Neural cell (in vitro differentiated cells): ENCODE measurements around the gene NOS1AP. TPM values are rescaled to one million over a fixed set of nuclear protein-coding genes. Genes with fewer than 3 reads are reported as not detected.
"Not testable (repeated sequence)": the region's sequence is repeated elsewhere in the genome, so short reads cannot be mapped to it uniquely, and the experiment has no call there.

Experiments used
- H2AFZ ChIP-seq: fragments of 200-600, 300-800 bp; sonication (generic), shearing (Covaris generic); 2 replicates; pipeline ENCODE4 v1.6.0; 2014; ENCODE audit warnings: low read depth, mild to moderate bottlenecking, antibody characterized with exemption, low read length, moderate library complexity
- H3F3A ChIP-seq: fragments of 200-600 bp; shearing (Covaris generic); 2 replicates; pipeline ENCODE4 v1.6.1; 2016; ENCODE audit warnings: mild to moderate bottlenecking, moderate library complexity, mixed read lengths, antibody characterized with exemption, low read length; ENCODE audit not compliant: insufficient read depth, poor library complexity, severe bottlenecking
- H3K27ac ChIP-seq: fragments of 200-600, 300-800 bp; sonication (generic), shearing (Covaris generic); 2 replicates; pipeline ENCODE4 v1.5.1; 2014; ENCODE audit warnings: mild to moderate bottlenecking, low read length, moderate library complexity
- H3K27me3 ChIP-seq: fragments of 300-800, 200-600 bp; sonication (generic), shearing (Covaris generic); 2 replicates; pipeline ENCODE4 v1.6.0; 2014; ENCODE audit warnings: mild to moderate bottlenecking, low read depth, low read length, moderate library complexity; ENCODE audit not compliant: insufficient read depth
- H3K36me3 ChIP-seq: fragments of 300-800, 200-600 bp; sonication (generic), shearing (Covaris generic); 2 replicates; pipeline ENCODE4 v1.5.1; 2014; ENCODE audit warnings: mild to moderate bottlenecking, antibody characterized with exemption, low read length, moderate library complexity; ENCODE audit not compliant: insufficient read depth
- H3K4me2 ChIP-seq: fragments of 300-800, 200-600 bp; sonication (generic), shearing (Covaris generic); 2 replicates; pipeline ENCODE4 v1.6.0; 2014; ENCODE audit warnings: mild to moderate bottlenecking, low read length
- H3K4me3 ChIP-seq: fragments of 300-800, 200-600 bp; sonication (generic), shearing (Covaris generic); 2 replicates; pipeline ENCODE4 v1.5.1; 2014; ENCODE audit warnings: mild to moderate bottlenecking, low read length, moderate library complexity
- H3K79me2 ChIP-seq: fragments of 200-600 bp; shearing (Covaris generic); replicated peaks from 2 replicates; pipeline ENCODE4 v1.6.0; 2014; ENCODE audit warnings: mild to moderate bottlenecking, low read length, moderate library complexity; ENCODE audit not compliant: insufficient read depth
- H3K9ac ChIP-seq: fragments of 300-800, 200-600 bp; sonication (generic), shearing (Covaris generic); 2 replicates; pipeline ENCODE4 v1.6.1; 2016; ENCODE audit warnings: mild to moderate bottlenecking, low read length, mixed read lengths
- H3K9me2 ChIP-seq: fragments of 200-600 bp; shearing (Covaris generic); 2 replicates; pipeline ENCODE4 v1.6.1; 2016; ENCODE audit warnings: mild to moderate bottlenecking, low read length, mixed read lengths; ENCODE audit not compliant: insufficient read depth
- H3K9me3 ChIP-seq: fragments of 200-600, 300-800 bp; sonication (generic), shearing (Covaris generic); 2 replicates; pipeline ENCODE4 v1.6.1; 2016; ENCODE audit warnings: mild to moderate bottlenecking, mixed run types, low read length, moderate library complexity, mixed read lengths
- H4K20me1 ChIP-seq: fragments of 200-600 bp; shearing (Covaris generic); 2 replicates; pipeline ENCODE4 v1.6.1; 2016; ENCODE audit warnings: mild to moderate bottlenecking, mixed run types; ENCODE audit not compliant: insufficient read depth
- EP300 ChIP-seq: fragments of 450-650 bp; conservative IDR thresholded peaks from 2 replicates; pipeline ENCODE4 v1.6.1; 2014; ENCODE audit warnings: antibody characterized with exemption, mild to moderate bottlenecking, moderate library complexity; ENCODE audit not compliant: poor library complexity, severe bottlenecking
- EZH2 ChIP-seq: fragments of 200-600, 300-800 bp; shearing (Covaris generic), sonication (generic); IDR thresholded peaks from 2 replicates; pipeline ENCODE4 v1.6.1; 2014; ENCODE audit warnings: antibody characterized with exemption, low read length, borderline replicate concordance, mild to moderate bottlenecking; ENCODE audit not compliant: insufficient read depth, poor library complexity, severe bottlenecking
- MXI1 ChIP-seq: fragments of 450-650 bp; conservative IDR thresholded peaks from 2 replicates; pipeline ENCODE4 v1.6.1; 2014; ENCODE audit warnings: antibody characterized with exemption, mild to moderate bottlenecking; ENCODE audit not compliant: poor library complexity, severe bottlenecking
- POLR2AphosphoS5 ChIP-seq: IDR thresholded peaks from 2 replicates; pipeline ENCODE4 v1.6.1; 2012
- RAD21 ChIP-seq: fragments of 450-650 bp; conservative IDR thresholded peaks from 2 replicates; pipeline ENCODE4 v1.6.1; 2014; ENCODE audit warnings: antibody characterized with exemption, mild to moderate bottlenecking, moderate library complexity
- SMC3 ChIP-seq: fragments of 450-650 bp; conservative IDR thresholded peaks from 2 replicates; pipeline ENCODE4 v1.6.1; 2014; ENCODE audit warnings: antibody characterized with exemption, mild to moderate bottlenecking, moderate library complexity; ENCODE audit not compliant: poor library complexity
- TAF1 ChIP-seq: IDR thresholded peaks from 2 replicates; pipeline ENCODE4 v1.6.1; 2012; ENCODE audit warnings: low read depth
- polyA plus RNA-seq: library from polyadenylated mRNA; depleted of rRNA; stranded (reverse); fragments of >200 nt; gene quantifications from 2 replicates; pipeline ENCODE4 v1.2.3, GENCODE V29; 2014
- TF ChIP-seq, protein P1 (sequence below): IDR thresholded peaks from 2 replicates; pipeline ENCODE4 v1.6.1; 2012; ENCODE audit warnings: borderline replicate concordance
- TF ChIP-seq, protein P2 (sequence below): fragments of 450-650 bp; IDR thresholded peaks from 2 replicates; pipeline ENCODE4 v1.5.1; 2014; ENCODE audit warnings: antibody characterized with exemption, mild to moderate bottlenecking, moderate library complexity; ENCODE audit not compliant: poor library complexity, severe bottlenecking

Gene NOS1AP
- polyA plus RNA-seq, 1 donor from 2014 or later, result 5.3 TPM

DNA sequence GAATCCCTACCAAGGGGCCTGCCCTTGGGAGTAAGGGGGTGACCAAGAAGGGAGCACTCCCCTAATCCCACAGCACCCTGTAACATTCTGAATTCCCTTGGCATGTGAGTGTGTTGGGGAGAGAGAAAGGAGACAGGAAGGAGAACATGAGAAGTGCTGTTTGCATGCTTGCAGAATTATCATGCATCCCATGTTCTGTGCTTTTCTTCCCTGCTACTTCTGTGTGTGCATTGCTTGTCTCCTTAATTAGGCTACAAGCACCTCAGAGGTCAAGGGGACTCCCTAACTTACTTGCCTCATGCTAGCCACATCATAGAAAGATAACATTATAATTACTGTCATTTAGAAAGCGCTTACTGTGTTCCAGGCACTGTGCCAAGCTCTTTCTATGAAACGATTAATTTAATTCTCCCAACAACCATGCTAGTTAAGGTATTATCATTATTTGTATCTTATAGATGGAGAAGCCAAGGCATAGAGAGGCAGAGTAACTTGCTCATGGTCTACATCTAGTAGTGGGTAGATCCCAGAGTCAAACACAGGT lies 11.1 kb downstream of the NOS1AP start:
- no peak overlapping the region for H3K4me2 ChIP-seq
- no peak overlapping the region for H2AFZ ChIP-seq
- H3K79me2 ChIP-seq, result peaks cover 37% of the 10 kb centered on the region
- H3K9ac ChIP-seq, result no peak overlapping the region
- H3K9me2 ChIP-seq, result no peaks in the 10 kb centered on the region
- H4K20me1 ChIP-seq, result no peaks in the 10 kb centered on the region
- H3F3A ChIP-seq, result no peaks in the 10 kb centered on the region
- H3K27me3 ChIP-seq, result no peaks in the 10 kb centered on the region
- no peak overlapping the region for H3K4me3 ChIP-seq
- H3K36me3 ChIP-seq, result no peaks in the 10 kb centered on the region
- H3K9me3 ChIP-seq, result no peaks in the 10 kb centered on the region
- TF ChIP-seq MXI1, result no peak
- TF ChIP-seq POLR2AphosphoS5, result no peak
- no peak for TF ChIP-seq EP300
- TF ChIP-seq, protein P1, sequence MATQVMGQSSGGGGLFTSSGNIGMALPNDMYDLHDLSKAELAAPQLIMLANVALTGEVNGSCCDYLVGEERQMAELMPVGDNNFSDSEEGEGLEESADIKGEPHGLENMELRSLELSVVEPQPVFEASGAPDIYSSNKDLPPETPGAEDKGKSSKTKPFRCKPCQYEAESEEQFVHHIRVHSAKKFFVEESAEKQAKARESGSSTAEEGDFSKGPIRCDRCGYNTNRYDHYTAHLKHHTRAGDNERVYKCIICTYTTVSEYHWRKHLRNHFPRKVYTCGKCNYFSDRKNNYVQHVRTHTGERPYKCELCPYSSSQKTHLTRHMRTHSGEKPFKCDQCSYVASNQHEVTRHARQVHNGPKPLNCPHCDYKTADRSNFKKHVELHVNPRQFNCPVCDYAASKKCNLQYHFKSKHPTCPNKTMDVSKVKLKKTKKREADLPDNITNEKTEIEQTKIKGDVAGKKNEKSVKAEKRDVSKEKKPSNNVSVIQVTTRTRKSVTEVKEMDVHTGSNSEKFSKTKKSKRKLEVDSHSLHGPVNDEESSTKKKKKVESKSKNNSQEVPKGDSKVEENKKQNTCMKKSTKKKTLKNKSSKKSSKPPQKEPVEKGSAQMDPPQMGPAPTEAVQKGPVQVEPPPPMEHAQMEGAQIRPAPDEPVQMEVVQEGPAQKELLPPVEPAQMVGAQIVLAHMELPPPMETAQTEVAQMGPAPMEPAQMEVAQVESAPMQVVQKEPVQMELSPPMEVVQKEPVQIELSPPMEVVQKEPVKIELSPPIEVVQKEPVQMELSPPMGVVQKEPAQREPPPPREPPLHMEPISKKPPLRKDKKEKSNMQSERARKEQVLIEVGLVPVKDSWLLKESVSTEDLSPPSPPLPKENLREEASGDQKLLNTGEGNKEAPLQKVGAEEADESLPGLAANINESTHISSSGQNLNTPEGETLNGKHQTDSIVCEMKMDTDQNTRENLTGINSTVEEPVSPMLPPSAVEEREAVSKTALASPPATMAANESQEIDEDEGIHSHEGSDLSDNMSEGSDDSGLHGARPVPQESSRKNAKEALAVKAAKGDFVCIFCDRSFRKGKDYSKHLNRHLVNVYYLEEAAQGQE, result no peak
- TF ChIP-seq TAF1, result no peak
- TF ChIP-seq, protein P2, sequence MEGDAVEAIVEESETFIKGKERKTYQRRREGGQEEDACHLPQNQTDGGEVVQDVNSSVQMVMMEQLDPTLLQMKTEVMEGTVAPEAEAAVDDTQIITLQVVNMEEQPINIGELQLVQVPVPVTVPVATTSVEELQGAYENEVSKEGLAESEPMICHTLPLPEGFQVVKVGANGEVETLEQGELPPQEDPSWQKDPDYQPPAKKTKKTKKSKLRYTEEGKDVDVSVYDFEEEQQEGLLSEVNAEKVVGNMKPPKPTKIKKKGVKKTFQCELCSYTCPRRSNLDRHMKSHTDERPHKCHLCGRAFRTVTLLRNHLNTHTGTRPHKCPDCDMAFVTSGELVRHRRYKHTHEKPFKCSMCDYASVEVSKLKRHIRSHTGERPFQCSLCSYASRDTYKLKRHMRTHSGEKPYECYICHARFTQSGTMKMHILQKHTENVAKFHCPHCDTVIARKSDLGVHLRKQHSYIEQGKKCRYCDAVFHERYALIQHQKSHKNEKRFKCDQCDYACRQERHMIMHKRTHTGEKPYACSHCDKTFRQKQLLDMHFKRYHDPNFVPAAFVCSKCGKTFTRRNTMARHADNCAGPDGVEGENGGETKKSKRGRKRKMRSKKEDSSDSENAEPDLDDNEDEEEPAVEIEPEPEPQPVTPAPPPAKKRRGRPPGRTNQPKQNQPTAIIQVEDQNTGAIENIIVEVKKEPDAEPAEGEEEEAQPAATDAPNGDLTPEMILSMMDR, result no peak
- TF ChIP-seq RAD21, result no peak
- TF ChIP-seq SMC3, result no peak
- TF ChIP-seq EZH2, result no peak
- no peak overlapping the region for H3K27ac ChIP-seq

DNA sequence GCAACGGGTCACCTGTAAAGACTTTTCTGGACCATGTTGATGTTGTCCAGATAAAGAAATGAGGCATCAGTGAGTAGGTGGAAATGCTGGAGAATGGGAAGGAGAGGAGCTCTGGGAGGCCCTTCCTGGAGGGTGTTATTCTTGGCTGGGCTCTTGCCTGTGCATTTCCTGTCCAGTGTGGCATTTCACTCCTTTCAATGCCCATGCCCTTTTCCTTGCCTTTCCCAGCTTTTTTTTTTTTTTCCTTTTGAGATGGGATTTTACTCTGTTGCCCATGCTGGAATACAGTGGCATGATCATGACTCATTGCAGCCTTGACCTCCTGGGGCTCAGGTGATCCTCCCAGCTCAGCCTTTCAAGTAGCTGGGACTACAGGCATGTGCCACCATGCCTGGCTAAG lies 11.8 kb downstream of the NOS1AP start:
- TF ChIP-seq, protein P2, result no peak
- TF ChIP-seq RAD21, result no peak
- no peak for TF ChIP-seq EZH2
- TF ChIP-seq, protein P1, result no peak
- no peak for TF ChIP-seq EP300
- TF ChIP-seq SMC3, result no peak
- TF ChIP-seq MXI1, result no peak
- TF ChIP-seq TAF1, result no peak
- TF ChIP-seq POLR2AphosphoS5, result no peak
- Histone ChIP-seq H3K27me3 (no peaks in the 10 kb centered on the region), H4K20me1 (no peaks in the 10 kb centered on the region), H3F3A (no peaks in the 10 kb centered on the region), H3K9ac (no peak overlapping the region), H3K4me3 (no peak overlapping the region), H3K9me2 (no peaks in the 10 kb centered on the region), H3K9me3 (no peaks in the 10 kb centered on the region), H3K4me2 (no peak overlapping the region), H3K36me3 (no peaks in the 10 kb centered on the region), H3K79me2 (peaks cover 33% of the 10 kb centered on the region), H3K27ac (no peak overlapping the region), H2AFZ (no peak overlapping the region)

DNA sequence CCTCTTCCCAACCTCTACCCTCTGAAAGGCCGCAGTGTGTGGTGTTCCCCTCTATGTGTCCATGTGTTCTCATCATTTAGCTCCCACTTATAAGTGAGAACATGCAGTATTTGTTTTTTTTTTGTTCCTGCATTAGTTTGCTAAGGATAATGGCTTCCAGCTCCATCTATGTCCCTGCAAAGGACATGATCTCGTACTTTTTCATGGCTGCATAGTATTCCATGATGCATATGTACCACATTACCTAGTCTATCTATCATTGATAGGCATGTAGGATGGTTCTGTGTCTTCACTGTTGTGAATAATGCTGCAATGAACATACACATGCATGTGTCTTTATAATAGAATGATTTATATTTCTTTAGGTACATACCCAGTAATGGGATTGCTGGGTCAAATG lies 12.6 kb downstream of the NOS1AP start:
- not testable (repeated sequence) for H3F3A ChIP-seq, H3K9me3 ChIP-seq, H2AFZ ChIP-seq, H4K20me1 ChIP-seq, H3K9me2 ChIP-seq, H3K4me3 ChIP-seq, H3K36me3 ChIP-seq, H3K27me3 ChIP-seq, H3K4me2 ChIP-seq, H3K27ac ChIP-seq, H3K9ac ChIP-seq
- peaks cover 26% of the 10 kb centered on the region for H3K79me2 ChIP-seq
